Kidney capillary endothelial cell (primary cell): ENCODE data around the gene SDF2.

Experiments
- DNase-seq: peaks from one replicate; pipeline ENCODE4 v3.0.0-alpha.2; 2018; ENCODE audit warnings: low spot score

SDF2 gene, protein sequence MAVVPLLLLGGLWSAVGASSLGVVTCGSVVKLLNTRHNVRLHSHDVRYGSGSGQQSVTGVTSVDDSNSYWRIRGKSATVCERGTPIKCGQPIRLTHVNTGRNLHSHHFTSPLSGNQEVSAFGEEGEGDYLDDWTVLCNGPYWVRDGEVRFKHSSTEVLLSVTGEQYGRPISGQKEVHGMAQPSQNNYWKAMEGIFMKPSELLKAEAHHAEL

DNA sequence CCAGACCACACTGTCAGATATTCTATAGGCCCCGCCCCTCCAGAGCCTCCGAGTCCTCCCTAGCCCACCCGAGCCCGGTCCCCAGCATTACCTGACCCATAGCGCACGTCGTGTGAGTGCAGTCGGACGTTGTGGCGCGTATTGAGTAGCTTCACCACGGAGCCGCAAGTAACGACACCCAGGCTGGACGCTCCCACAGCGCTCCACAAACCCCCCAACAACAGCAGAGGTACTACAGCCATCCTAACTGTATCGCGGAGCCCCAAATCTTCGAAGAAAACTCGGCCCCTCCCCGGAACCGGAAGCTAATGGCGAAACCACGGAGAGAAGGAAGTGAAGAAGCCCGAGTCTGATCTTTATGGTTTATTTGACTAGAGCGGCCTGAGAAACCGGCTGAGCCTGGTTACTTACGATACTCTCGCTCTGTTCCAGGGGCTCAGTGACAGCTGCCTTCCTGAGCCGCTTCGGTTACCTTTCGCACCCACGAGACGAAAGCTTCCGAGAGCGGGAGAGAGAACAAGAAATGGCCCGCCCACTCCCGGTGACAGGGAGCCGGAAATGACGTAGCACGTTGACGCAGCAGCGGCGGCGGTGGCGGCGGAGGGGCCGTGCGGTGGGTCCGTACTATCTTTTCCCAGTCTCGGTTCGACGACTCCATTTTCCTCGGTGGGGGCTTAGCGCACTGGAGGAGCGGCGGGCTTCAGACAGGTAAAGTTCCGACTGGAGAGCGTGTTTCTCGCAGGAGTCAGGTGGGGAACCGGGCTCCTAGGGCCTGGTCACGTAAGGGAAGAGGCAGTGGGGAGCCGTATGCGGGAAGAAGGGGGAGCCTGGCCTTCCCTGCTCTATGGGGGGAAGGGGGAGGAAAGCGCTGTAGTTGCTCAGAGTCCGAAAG, at the start of gene SDF2, which contains the start of gene SUPT6H:
Gene SDF2, minus strand, starts transcription at position 272 of the 892 bp plus-strand sequence. Its CDS starts 30 bp downstream, at position 242.
Gene SUPT6H, plus strand, starts transcription at position 571 of the 892 bp plus-strand sequence. CDS start 11,197 bp downstream, outside the sequence.
- DNase-seq, result peak; percentile 84

DNA sequence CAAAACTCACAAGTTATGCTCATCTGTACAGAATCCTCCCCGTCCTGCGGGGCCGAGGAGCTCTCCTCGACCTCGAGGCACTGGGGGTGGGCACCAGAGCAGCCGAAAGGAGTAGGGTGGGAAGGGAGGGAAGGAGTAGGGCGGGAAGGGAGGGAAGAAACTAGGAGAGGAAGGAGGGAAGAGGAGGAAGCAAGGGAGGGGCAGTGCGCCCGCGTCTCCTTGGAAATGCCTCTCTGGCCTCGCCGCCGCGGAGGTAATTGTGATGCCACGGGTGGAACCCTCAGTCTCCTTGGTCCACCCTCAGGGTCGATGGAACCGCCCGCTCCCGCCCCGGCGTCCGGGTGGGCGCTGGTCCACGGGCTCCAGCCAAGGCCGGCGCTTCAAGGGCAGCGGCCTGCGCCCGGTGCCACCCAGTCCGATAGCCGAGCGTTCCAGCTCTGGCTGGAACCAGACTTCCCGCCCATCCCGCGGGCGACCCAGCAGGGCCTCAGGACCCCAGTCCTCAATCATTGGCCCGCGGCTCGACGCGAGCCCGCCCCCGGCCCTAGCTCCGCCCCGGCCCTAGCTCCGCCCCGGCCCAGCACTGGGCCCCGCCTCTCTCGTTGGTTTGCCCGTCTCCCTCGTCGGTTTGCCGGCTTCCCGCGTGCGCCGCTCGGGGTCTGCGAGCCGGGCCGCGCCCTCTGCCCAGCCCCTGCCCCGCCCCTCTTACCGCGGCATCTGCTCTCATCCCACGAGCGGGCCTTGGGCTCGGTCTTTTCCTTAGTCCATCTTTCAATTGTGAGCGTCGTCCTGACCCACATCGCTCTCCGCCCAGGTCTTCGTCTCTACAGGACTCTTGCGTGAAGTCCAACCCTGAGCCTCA, 49.4 kb upstream of the SDF2 start:
- DNase-seq, result peak; percentile 81

DNA sequence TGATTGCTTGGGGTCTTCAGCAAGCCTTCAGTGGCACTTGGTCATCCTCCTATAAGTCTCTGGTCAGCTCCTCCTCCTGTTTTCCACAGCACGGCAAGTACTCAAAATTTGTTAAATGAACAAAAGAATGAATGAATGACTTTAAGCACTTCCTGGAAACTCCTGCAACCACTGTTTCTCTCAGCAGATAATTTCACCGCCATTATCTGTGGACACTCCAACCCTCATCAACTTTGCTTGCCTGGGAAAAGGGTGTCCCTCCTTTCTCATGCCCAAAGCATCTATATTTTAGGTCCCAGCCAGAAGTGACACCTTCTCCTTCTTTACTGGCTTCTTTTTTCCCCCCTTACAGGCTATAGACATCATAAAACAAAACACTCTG, 45.6 kb upstream of the SDF2 start:
- DNase-seq, result no peak

DNA sequence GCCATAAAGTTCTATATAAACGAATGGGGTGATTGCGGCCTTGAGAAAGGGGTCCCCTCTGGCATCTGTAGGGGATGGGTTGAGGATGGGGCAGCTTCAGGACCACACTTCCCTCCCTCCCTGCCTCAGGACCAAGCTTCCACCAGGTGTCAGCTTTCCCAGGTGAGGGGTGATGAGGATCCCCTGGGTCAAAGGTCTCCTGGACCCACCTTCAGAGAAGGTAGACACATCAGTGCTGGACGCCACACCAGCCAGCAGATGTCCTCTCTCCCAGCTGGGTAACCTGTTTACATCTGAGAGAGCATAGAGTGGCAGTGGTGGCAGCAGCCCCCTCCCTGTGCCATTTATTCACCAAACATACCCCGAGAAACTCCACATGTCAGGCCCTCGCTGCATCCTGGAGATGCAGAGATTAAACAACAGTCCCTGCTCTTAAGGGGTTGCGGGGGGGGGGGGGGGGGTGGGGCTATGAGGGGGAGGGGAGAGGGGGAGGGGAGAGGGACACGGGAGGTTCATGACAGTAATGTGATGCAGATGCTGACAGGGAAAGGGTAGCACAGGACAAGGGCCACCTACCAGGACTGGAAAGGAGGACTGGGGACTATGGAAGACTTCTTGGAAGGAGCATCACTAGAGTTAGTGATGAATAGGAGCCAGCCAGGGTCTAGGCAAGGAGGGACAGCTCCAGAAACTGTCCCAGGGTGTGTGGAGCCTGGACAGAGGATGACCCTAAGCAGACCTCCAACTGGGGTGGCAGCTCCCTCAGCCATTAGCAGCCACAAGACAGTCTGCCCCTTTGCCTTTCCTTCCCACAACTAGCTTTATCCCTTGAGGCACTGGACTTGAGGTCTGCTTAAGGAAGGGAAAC, 45.0 kb upstream of the SDF2 start:
- DNase-seq, result no peak

DNA sequence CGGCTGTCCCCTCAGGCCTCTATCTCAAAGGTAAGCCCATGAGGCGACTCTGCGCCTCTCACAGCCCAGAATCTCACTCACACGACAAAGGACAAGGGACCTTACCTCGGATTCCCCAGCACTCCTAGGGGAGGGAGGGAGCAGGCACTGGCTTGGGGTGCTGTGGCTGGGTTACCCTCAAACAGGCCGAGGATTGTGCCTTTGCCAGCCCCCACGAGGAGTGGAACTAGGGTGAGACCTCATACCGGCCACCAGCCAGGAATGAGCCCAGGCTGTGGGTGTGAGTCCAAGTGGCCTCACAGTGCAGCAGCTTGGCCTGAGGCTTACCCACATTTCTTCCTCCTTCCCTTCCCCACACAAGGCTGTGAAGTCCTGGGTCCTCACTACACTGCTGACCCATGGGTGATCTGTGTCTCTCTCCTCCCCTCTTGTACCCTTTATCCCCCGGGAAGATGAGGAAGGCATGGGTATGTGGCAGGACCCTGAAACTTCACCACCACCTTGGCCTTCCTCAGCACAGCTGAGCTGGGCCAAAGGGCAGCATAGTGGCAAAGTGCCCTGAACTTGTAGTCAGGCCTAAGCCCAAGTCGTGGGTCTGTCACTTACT, 44.1 kb upstream of the SDF2 start:
- DNase-seq, result no peak

DNA sequence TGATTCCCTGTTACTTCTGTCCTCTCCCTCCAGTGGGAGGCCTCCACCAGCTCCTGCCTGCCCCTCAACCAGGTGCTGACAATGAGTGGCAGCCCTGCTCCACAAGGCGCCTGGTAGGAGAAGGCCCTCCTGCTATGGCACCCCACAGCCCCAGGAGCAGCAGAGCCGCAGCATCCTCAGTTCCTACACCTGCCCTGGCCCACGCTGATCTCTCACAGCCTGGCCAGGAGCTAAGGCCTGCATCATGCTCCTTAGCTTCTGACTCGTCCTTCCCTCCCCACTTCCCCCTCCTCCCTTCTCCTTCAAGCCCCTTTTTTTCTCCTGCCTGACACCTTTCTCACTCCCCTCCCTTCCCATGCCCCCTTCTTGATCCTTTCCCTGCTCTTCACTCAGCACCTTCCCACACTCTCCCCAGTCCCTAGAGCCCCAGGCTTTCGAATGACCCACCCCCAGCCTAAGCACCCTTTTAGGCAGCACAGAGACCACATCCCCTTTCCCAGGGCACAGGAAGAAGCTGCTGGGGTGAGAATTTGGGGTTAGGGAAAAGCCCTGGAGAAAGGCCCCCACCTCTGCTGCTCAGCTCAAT, 43.5 kb upstream of the SDF2 start:
- DNase-seq, result no peak

DNA sequence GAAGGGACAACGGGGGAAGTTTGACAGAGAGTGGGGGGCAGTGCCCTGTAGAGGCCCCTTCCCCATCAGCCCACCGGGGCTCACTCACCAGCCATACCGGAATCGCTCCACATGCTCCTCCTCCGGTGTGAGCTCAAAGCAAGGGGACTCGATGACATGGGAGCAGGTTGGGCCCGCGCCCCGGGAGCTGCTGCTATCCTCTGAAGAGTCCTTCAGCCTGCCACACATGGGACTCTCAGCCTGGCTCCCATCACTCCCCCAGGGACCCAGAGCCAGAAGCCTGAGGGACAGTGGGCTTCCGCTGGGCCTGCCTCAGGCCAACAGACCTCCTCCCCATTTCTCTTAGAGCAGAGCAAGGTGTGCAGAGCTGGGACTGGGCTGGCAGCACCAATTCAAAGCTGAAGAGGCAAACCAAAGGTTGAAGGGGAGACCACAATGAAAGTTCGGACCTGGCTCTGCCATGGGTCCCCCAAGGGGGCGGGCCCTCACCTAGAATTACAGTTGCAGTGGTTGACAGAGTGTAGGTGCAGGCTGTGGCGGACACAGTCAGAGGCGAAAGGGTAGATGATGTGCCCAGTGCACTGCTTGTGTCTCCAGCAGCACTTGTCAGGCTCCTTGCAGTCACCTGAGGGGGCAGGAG, 42.6 kb upstream of the SDF2 start:
- DNase-seq, result no peak

DNA sequence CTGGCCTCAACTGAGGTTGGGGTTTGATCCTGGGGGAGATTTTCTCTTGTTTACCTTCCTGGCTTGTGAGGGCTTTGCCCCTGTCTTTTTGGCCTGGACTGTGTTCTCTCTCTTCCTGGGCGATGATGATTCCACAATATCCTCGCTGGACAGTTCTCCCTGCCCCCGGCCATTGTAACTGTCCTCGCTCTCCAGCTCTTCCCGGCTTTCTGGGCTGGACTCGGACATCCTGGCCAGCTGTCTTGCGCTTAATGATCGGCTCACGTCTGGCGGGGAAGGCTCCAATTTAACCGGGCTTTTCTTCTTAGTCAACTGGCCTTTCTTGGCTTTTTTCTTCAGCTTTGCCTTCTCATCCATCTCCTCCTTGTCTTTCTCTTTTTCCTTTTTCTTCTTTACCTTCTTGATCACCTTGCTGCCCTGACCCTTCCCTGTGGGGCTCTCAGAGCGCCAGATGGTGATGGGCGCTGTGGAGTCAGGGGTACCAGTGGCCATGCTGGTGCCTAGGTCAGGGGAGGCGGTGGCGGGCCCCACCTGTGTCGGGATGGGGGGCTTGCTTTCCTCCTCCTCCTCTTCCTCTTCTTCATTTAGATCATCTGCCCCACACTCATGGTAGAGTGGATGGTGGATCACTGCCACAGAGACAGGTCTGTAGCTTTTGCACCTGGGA, 42.0 kb upstream of the SDF2 start:
- no peak for DNase-seq

DNA sequence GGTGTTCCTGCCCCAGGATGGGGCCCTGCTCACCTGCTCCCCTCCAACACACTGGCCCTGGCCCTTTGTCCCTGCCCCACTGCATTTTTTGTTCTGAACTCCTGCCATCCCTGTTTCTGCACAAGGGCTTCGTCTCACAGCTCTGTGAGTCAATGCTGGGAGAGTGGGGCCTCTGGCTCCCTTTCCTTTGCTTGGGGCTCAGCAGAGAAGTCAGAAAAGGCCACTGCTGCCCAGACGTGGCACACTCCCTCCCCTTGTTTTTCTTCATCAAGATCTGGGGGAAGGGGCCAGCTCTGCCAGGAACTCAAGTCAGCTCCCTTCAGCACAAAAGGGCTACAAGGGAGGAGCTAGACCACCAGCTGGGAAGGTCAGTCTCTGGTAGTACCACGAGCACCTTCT, 41.0 kb upstream of the SDF2 start:
- DNase-seq, result no peak

DNA sequence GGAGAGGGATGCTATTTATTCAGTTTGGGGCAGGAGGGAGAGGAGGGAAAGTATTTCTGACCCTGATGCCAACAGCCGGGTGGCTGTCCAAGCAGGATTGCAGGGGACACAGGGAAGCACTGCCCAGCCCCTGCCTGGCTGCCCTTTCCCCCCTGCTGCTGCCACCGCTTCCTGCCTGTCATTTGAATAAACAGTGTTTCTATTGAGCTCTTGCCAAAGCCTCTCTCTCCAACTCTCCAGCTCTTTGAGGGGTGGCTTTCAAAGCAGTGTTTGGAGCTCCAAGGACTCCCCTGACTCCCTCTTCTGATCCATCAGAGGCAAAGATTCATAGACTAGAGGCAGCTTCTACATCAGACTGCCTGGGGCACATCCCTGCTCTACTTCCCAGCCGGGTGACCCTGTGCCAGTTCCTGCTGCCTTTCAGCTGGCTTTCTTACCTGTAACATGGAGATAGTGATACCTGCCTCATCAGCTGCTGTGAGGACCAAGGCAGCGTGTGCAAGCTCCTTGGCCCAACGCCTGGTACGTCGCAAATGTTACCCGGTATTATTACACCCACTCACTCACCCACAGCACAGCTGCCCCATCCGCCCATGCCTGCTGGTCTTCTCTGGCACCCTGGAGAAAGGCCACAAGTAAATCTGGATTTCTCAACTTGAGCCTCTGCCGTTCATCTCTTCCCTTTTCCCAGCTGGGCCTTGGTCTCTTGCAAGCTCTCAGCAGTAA, 40.5 kb upstream of the SDF2 start:
- no peak for DNase-seq

DNA sequence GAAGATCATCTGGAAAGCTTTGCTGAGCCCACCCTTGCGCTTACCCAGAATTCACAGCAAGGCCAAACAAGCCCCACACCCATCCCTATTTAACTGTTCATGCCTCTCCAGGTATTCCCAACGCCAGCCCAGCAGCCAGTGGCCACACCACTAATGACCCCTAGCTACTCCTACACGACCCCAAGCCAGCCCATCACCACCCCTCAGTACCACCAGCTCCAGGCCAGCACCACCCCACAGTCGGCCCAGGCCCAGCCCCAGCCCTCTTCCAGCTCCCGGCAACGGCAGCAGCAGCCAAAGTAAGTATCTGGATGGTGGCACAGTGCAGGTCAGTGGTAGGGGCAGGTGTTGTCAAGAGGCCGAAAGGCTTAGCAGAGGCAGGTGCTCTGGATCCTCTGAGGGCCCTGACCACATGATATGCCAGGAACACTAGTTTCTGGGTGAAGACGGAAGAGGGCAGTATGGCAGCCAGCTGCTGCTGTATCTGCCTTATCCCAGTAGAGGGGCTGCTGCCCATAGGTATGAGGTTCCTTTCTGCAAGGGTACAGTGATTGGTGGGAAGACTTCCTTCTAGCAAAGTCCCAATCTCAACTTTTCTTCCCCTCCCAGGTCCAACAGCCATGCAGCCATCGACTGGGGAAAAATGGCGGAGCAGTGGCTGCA, 39.3 kb upstream of the SDF2 start:
- no peak for DNase-seq

DNA sequence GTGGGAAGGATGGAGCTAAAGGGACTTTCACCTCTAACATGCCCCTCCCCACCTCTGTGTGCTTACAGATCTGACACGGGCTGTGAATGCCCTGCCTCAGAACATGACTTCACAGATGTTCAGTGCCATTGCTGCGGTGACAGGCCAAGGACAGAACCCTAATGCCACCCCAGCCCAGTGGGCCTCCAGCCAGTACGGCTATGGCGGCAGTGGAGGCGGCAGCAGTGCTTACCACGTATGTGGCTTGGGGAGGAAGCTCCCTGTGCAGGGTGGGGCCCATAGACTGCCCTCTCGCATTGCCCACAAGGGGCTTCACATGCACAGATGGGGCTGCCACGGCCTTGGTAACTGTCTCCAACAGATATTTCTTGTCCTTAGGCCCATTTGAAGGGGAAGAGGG, 38.6 kb upstream of the SDF2 start:
- no peak for DNase-seq

DNA sequence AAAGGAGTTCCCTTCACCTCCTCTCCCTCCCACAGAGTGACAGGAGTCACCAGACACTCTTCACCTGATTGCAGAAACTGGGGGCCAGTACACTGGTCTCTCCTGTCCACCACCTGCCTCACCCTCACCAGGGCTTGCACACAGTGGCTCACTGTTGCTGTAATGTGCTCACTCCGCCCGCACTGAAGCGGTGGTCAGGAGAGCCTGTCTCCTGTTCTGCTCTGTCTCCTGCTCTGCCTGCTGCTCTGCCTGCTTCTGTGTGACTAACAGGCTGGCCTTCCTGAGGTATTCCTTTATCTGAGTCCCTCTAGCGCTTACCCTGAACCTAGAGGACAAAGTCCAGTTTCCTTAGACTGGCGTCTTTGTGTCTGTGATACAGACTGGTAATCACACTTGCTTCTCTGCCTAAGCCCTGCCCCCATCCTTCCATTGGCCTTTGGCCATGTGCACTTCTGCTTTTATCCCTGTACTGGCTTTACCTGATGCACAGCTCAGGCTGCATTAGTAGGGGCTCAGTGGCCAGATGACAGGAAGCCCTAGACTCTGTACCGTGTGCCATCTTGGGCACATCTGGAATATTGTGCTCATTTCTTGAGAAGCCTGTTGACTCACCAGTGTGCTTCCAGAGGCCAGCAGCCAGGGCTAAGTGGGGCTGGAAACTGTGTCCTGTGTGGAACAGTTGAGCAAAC, 36.7 kb upstream of the SDF2 start:
- no peak for DNase-seq

DNA sequence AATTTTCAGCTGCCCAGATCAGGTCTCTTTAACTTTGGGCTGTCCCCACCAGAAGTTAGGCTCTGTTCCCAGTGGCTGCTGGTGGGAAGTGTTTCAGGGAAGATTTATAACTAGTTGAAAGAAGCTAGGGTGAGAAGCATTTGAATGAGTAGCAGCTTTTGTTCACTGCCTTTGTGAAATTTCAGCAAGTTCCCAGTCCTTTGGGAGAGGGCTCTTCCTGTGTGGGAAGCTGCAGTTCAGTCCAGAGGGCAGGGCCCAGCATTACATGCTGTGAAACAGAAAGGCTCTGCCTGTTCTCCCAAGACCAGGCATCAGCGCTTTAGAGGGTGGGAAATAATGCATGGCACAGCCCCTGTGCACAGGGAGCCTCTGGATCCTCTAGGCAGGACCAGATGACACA, 32.2 kb upstream of the SDF2 start:
- DNase-seq, result no peak

DNA sequence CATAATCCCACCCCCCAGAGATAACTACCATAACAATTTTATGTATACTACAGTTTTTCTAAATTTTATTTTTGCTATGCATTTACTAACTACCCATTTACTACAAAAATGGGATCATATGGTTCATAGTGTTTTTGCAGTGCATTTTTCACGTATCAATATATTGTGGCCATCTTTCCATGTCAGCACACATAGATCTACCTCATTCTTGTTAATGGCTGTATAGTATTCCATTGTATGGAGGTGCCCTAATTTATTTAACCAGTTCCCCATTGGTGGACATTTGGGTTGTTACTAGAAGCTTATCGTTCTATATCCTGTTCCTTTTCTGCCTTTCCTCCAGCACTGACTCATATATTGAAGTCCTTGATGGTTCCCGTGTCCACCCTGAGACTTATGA, 27.3 kb upstream of the SDF2 start:
- no peak for DNase-seq

DNA sequence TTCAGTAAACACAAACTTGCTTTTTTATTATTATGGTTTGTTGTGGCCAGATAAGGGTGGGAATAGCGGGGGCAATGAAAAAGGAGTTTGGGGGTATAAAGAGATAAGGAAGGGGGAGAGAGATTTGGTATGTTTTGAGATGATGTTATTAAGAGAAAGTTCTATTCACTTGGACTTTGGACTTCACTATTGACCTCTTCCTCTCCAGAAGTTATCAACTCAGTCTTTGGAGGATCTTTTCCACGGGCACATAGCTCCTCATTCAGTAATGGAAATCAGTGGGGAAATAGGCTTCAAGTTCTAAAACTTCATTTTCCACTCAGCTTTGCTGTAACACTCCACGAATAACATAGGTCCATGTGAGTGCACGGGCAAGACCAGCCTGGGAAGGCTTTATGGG, 26.8 kb upstream of the SDF2 start:
- DNase-seq, result no peak

DNA sequence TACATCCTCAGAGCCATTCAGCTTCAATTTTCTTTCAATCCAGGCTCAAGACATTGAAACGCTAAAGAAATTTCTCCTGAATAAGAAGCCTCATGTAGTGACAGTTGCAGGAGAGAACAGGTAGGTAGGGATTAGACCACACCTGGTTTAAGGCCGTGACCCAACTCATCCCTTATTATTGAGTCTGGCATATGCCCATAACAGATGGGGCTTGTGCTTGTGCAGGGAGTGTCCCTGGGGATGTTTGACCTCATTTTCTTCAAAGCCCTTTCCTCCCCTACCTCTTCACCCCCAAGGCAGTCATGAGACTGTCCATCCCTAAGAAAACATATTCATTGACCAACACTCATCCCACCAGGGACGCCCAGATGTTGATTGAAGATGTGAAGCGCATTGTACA, 24.6 kb upstream of the SDF2 start:
- no peak for DNase-seq

DNA sequence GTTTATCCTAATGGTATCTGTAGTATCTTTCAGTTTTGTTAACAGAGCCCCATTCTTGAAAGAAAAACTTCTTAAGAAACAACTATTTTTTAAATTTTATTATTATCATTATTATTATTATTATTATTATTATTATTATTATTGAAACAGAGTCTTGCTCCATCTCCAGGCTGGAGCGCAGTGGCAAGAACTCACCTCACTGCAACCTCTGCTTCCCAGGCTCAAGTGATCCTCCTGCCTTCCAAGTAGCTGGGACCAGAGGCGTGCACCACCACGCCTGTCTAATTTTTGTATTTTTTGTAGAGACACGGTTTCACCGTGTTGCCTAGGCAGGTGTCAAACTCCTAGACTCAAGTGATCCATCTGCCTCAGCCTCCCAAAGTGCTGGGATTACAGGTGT, 23.7 kb upstream of the SDF2 start:
- DNase-seq, result no peak
